AML-193 (cell line): ENCODE results near the gene DNAH14.
"Not testable (repeated sequence)": the region's sequence is repeated elsewhere in the genome, so short reads cannot be mapped to it uniquely, and the experiment has no call there.

Experiments
- DNase-seq, 2 experiments: peaks; one replicate each; lab custom pipeline; 2025; lab: John Stamatoyannopoulos, UW

The DNAH14 gene

GRCh38 chr1:224929335-224930237 lies at the start of gene DNAH14:
Gene DNAH14 (plus strand): TSS chr1:224929675. CDS start chr1:224952703, 23,028 bp downstream.
- DNase-seq, result peak; percentile 74 to 84

- DNase-seq, result no peak
Measured at GRCh38 chr1:224880593-224881307, 48.7 kb upstream of the DNAH14 start.

GRCh38 chr1:224881308-224881692 lies 48.2 kb upstream of the DNAH14 start:
- not testable (repeated sequence) for DNase-seq

- DNase-seq, result no peak
Measured at GRCh38 chr1:224881762-224882211, 47.7 kb upstream of the DNAH14 start.

GRCh38 chr1:224882264-224882663 lies 47.2 kb upstream of the DNAH14 start:
- DNase-seq, result no peak

GRCh38 chr1:224883091-224883490 lies 46.4 kb upstream of the DNAH14 start:
- no peak for DNase-seq

- no peak for DNase-seq
Measured at GRCh38 chr1:224884361-224884801, 45.1 kb upstream of the DNAH14 start.

- DNase-seq, result not testable (repeated sequence)
Measured at GRCh38 chr1:224885376-224885775, 44.1 kb upstream of the DNAH14 start.

- DNase-seq, result peak; percentile 7 to 27
Measured at GRCh38 chr1:224894915-224895314, 34.6 kb upstream of the DNAH14 start.

GRCh38 chr1:224896130-224896781 lies 33.2 kb upstream of the DNAH14 start:
- DNase-seq, result no peak

GRCh38 chr1:224897529-224898327 lies 31.7 kb upstream of the DNAH14 start:
- DNase-seq, result no peak

GRCh38 chr1:224898937-224899336 lies 30.5 kb upstream of the DNAH14 start:
- DNase-seq, result no peak

GRCh38 chr1:224900062-224900630 lies 29.3 kb upstream of the DNAH14 start:
- DNase-seq, result no peak

GRCh38 chr1:224901087-224901810 lies 28.2 kb upstream of the DNAH14 start:
- DNase-seq, result no peak

GRCh38 chr1:224903955-224904354 lies 25.5 kb upstream of the DNAH14 start:
- no peak for DNase-seq

- no peak for DNase-seq
Measured at GRCh38 chr1:224906340-224906739, 23.1 kb upstream of the DNAH14 start.

GRCh38 chr1:224911217-224911616 lies 18.3 kb upstream of the DNAH14 start:
- DNase-seq, result no peak

GRCh38 chr1:224914292-224914900 lies 15.1 kb upstream of the DNAH14 start:
- DNase-seq, result no peak

GRCh38 chr1:224919508-224919907 lies 10.0 kb upstream of the DNAH14 start:
- DNase-seq, result no peak

- no peak for DNase-seq
Measured at GRCh38 chr1:224920930-224921329, 8.5 kb upstream of the DNAH14 start.
